HEK293T (cell line): ENCODE measurements around the gene GRK4.

Experiments used
- CTCF ChIA-PET: fragments of 350-600 bp; formaldehyde crosslinking; extraction: SDS; loops from one replicate; lab custom pipeline; 2021; ENCODE audit warnings: antibody characterized with exemption, inconsistent platforms; lab: Yijun Ruan, JAX
- POLR2A ChIA-PET: fragments of 350-600 bp; formaldehyde crosslinking; extraction: SDS; loops from one replicate; lab custom pipeline; 2020; ENCODE audit warnings: antibody characterized with exemption, inconsistent platforms; lab: Yijun Ruan, JAX
- DNase-seq: peaks from one replicate; pipeline ENCODE4 v3.0.0; 2012; ENCODE audit warnings: mixed read lengths; ENCODE audit errors: extremely low spot score
- ARNT ChIP-seq: fragments of 450-650 bp; IDR thresholded peaks from 2 replicates; pipeline ENCODE4 v1.6.1; 2017; ENCODE audit warnings: mild to moderate bottlenecking
- BHLHE40 ChIP-seq: fragments of 450-650 bp; IDR thresholded peaks from 2 replicates; pipeline ENCODE4 v1.6.1; 2016; ENCODE audit warnings: mild to moderate bottlenecking, moderate library complexity, borderline replicate concordance
- CTBP1 ChIP-seq: fragments of 450-650 bp; IDR thresholded peaks from 2 replicates; pipeline ENCODE4 v1.6.1; 2016; ENCODE audit warnings: borderline replicate concordance
- ELF4 ChIP-seq: fragments of 450-650 bp; IDR thresholded peaks from 2 replicates; pipeline ENCODE4 v1.6.1; 2017; ENCODE audit warnings: antibody characterized with exemption
- FOXA1 ChIP-seq: fragments of 450-650 bp; IDR thresholded peaks from 2 replicates; pipeline ENCODE4 v1.6.1; 2016; ENCODE audit warnings: mild to moderate bottlenecking
- FOXK2 ChIP-seq: fragments of 450-650 bp; IDR thresholded peaks from 2 replicates; pipeline ENCODE4 v1.6.1; 2016; ENCODE audit warnings: mild to moderate bottlenecking
- FOXM1 ChIP-seq: fragments of 450-650 bp; IDR thresholded peaks from 2 replicates; pipeline ENCODE4 v1.6.1; 2017; ENCODE audit warnings: mild to moderate bottlenecking, borderline replicate concordance
- HDGF ChIP-seq: fragments of 450-650 bp; IDR thresholded peaks from 2 replicates; pipeline ENCODE4 v1.6.1; 2017; ENCODE audit warnings: antibody characterized with exemption, borderline replicate concordance
- L3MBTL2 ChIP-seq: fragments of 450-650 bp; conservative IDR thresholded peaks from 2 replicates; pipeline ENCODE4 v1.6.1; 2016; ENCODE audit warnings: mild to moderate bottlenecking
- LEF1 ChIP-seq: fragments of 450-650 bp; IDR thresholded peaks from 2 replicates; pipeline ENCODE4 v1.6.1; 2017; ENCODE audit warnings: mild to moderate bottlenecking, borderline replicate concordance
- NFRKB ChIP-seq: fragments of 450-650 bp; IDR thresholded peaks from 2 replicates; pipeline ENCODE4 v1.6.1; 2016; ENCODE audit warnings: mild to moderate bottlenecking, moderate library complexity
- SP1 ChIP-seq: fragments of 450-650 bp; IDR thresholded peaks from 2 replicates; pipeline ENCODE4 v1.6.1; 2017
- SUZ12 ChIP-seq: fragments of 450-650 bp; IDR thresholded peaks from 2 replicates; pipeline ENCODE4 v1.6.1; 2016; ENCODE audit warnings: mild to moderate bottlenecking
- TARDBP ChIP-seq: fragments of 450-650 bp; IDR thresholded peaks from 2 replicates; pipeline ENCODE4 v1.6.1; 2016
- ZNF384 ChIP-seq: fragments of 450-650 bp; IDR thresholded peaks from 2 replicates; pipeline ENCODE4 v1.6.1; 2016
- TF ChIP-seq, protein P1 (sequence below): fragments of 450-650 bp; IDR thresholded peaks from 2 replicates; pipeline ENCODE4 v1.6.1; 2016

Gene GRK4

DNA sequence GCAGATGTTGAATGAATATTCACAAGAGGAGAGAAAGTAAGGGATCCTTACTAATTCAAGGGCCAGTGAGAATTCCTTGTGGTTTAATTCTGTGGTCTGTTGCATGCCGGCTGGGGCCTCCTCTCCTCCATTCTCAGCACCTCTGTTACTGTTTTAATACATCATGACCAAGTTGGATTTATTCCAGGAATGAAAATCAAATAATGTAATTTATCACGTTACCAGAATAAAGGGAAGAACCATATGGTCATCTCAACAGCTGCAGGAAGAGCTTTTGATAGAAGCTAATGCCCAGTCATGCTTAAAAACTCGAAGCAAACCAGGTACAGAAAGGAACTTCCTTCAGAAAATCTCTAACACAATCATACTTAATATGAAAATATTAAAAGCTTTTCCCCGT, 54.1 kb downstream of the GRK4 start:
- TF ChIP-seq NFRKB, result no peak
- no peak for TF ChIP-seq HDGF
- no peak for TF ChIP-seq FOXA1
- TF ChIP-seq, protein P1, sequence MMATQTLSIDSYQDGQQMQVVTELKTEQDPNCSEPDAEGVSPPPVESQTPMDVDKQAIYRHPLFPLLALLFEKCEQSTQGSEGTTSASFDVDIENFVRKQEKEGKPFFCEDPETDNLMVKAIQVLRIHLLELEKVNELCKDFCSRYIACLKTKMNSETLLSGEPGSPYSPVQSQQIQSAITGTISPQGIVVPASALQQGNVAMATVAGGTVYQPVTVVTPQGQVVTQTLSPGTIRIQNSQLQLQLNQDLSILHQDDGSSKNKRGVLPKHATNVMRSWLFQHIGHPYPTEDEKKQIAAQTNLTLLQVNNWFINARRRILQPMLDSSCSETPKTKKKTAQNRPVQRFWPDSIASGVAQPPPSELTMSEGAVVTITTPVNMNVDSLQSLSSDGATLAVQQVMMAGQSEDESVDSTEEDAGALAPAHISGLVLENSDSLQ, result no peak
- no peak for TF ChIP-seq ELF4
- TF ChIP-seq FOXM1, result no peak
- TF ChIP-seq L3MBTL2, result no peak
- TF ChIP-seq SP1, result no peak
- no peak for TF ChIP-seq CTBP1
- no peak for TF ChIP-seq LEF1
- TF ChIP-seq ZNF384, result no peak
- no peak for TF ChIP-seq FOXK2
- TF ChIP-seq SUZ12, result no peak
- TF ChIP-seq TARDBP, result no peak
- TF ChIP-seq ARNT, result no peak
- no peak for TF ChIP-seq BHLHE40
- CTCF ChIA-PET, result no interaction called here
- POLR2A ChIA-PET, result no interaction called here
- DNase-seq, result no peak

DNA sequence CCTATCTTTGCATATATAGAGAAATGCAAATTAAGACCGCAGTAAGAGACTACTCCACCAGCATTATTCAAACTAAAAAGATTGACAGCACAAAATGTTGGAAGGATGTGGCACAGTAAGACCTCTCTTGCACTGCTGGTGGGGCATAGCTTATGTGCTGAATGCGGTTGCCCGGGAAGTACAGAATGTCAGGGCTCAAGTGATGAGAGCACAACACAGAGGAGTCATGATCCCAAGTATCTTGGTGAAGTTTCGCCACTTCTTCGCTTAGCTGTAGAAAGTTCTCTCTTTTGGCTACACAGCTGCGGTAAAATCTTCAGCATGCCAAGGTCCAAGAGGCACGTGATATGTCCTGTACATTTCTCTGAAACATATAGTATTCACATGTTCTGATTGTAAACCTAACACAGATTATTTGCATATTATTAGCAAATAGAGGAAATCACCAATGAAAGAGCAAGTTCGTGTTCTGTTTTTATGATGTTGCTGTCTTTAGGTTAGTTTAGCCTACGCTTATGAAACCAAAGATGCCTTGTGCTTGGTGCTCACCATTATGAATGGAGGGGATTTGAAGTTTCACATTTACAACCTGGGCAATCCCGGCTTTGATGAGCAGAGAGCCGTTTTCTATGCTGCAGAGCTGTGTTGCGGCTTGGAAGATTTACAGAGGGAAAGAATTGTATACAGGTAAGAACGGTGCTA, 55.9 kb downstream of the GRK4 start:
- ChIA-PET POLR2A (no interaction called here), CTCF (interaction anchor here (0.5 to 0.6 kb wide), 2 partner anchors 83 to 302 kb away, joined by 3 read pairs; no protein-coding TSS in a partner anchor)
- TF ChIP-seq ZNF384 (no peak), ARNT (no peak), CTBP1 (no peak), FOXA1 (no peak), LEF1 (no peak), ELF4 (no peak), FOXK2 (no peak), BHLHE40 (no peak), HDGF (no peak), SUZ12 (no peak), FOXM1 (no peak), NFRKB (no peak)

DNA sequence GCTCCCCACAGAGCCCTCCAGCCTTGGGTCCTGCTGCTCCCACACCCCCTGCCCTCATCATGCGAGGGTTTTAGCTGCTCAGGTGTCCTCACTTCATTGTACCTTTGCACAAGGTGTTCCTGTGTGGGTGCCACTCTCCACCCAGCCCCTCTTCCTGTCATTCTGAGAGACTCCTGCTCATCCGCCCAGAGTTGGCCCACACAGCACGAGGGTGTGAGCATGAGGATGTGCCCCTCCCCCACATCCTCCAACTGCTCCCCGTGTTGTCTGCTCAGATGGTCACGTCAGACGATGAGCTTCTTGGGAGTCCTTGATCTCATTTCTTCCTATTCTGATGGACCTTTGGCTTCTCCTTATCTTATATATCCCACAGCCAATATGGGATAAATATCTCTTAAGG, 57.8 kb downstream of the GRK4 start:
- POLR2A ChIA-PET, result interaction anchor here (1.0 kb wide), 1 partner anchor 58 kb away, joined by 3 read pairs; the partner anchor contains the start of genes GRK4 and NOP14
- CTCF ChIA-PET, result interaction anchor here (0.6 to 0.7 kb wide), 2 partner anchors 43 to 348 kb away, joined by 3 read pairs; no protein-coding TSS in a partner anchor
- no peak for DNase-seq
- TF ChIP-seq HDGF (no peak), TARDBP (no peak), SP1 (no peak), ELF4 (no peak), FOXK2 (no peak), SUZ12 (no peak), LEF1 (no peak)

More for the DNA sequence above, 55.9 kb downstream of the GRK4 start:
- DNase-seq, result no peak

DNA sequence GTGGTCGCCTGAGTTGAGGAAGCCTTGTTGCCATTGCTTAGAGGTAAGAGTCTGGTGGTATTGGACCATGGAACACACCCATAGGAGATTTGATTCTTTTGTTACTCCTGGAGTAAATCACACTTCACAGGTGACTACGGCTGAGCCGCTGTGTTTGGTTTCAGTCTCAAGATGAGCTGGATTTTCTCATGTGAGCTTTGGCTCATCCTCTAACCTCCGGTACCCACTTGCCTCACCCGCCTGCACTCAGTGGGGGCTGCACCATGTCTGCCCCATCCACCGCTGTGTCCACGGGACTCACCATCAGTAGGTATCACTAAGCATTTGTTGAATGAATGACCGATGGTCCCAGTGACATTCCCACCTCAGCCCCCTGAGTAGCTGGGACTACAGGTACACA, 58.3 kb downstream of the GRK4 start:
- no peak for DNase-seq
- TF ChIP-seq NFRKB, result no peak
- TF ChIP-seq FOXK2, result no peak
- TF ChIP-seq SP1, result no peak
- TF ChIP-seq, protein P1, result no peak
- TF ChIP-seq SUZ12, result no peak
- no peak for TF ChIP-seq BHLHE40
- no peak for TF ChIP-seq LEF1
- no peak for TF ChIP-seq FOXA1
- TF ChIP-seq CTBP1, result no peak
- no peak for TF ChIP-seq L3MBTL2
- no peak for TF ChIP-seq ELF4
- TF ChIP-seq ARNT, result no peak
- no peak for TF ChIP-seq ZNF384
- no peak for TF ChIP-seq FOXM1
- TF ChIP-seq TARDBP, result no peak
- CTCF ChIA-PET, result no interaction called here
- POLR2A ChIA-PET, result interaction anchor here (1.0 kb wide), 1 partner anchor 58 kb away, joined by 3 read pairs; the partner anchor contains the start of genes GRK4 and NOP14

DNA sequence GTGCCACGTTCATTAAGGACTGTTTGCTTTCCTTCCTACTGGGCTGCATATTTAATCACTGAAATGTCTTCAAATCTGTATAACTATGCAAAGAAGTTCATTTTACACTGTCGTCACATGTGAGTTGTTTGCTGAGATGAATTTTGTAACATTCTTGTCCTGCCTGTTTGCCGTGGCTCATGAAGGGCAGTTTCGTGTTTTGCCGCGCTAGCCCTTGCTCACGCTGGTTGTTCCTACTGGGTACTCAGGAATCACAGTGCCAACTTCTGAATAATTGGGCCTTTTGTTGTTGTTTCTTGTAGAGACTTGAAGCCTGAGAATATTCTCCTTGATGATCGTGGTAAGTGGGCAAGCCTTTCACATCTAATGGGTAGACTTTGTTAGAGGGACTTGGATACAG, 58.7 kb downstream of the GRK4 start:
- no peak for TF ChIP-seq FOXA1
- no peak for TF ChIP-seq FOXM1
- TF ChIP-seq, protein P1, result no peak
- no peak for TF ChIP-seq ZNF384
- no peak for TF ChIP-seq BHLHE40
- TF ChIP-seq SUZ12, result no peak
- TF ChIP-seq HDGF, result no peak
- no peak for TF ChIP-seq L3MBTL2
- no peak for TF ChIP-seq ELF4
- TF ChIP-seq TARDBP, result no peak
- TF ChIP-seq NFRKB, result no peak
- TF ChIP-seq FOXK2, result no peak
- no peak for TF ChIP-seq LEF1
- CTCF ChIA-PET, result no interaction called here
- POLR2A ChIA-PET, result no interaction called here
- no peak for DNase-seq

DNA sequence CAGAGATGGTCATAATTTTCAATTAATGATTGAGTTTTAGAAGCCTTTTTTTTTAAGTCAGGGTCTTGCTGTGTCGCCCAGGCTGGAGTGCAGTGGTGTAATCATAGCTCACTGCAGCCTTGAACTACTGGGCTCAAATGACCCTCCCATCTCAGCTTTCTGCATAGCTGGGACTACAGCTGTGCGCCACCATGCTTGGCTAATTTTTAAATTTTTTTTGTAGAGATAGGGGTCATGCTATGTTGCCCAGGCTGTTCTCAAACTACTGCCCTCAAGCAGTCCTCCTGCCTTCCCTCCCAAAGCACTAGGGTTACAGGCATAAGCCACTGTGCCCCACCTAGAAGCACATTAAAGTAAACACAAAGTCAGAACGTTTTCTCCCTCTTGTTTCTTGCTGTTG, 59.3 kb downstream of the GRK4 start:
- TF ChIP-seq ZNF384, result no peak
- no peak for TF ChIP-seq TARDBP
- no peak for TF ChIP-seq SP1
- no peak for TF ChIP-seq SUZ12
- TF ChIP-seq BHLHE40, result no peak
- no peak for TF ChIP-seq HDGF
- no peak for TF ChIP-seq LEF1
- no peak for TF ChIP-seq L3MBTL2
- TF ChIP-seq CTBP1, result no peak
- no peak for TF ChIP-seq FOXM1
- no peak for TF ChIP-seq FOXA1
- TF ChIP-seq FOXK2, result no peak
- ChIA-PET POLR2A (no interaction called here), CTCF (no interaction called here)
- DNase-seq, result no peak
